CD4-positive, alpha-beta T cell treated with Interleukin-4 for 4 hours (primary cell): ENCODE results near the gene SLC25A51.

Source experiments
- DNase-seq: peaks from one replicate; pipeline ENCODE4 v3.0.0-alpha.2; 2020

Gene SLC25A51

GRCh38 chr9:37936376-37936775, 32.4 kb upstream of the SLC25A51 start:
- no peak for DNase-seq

- no peak for DNase-seq
These were observed 31.2 kb upstream of the SLC25A51 start for GRCh38 chr9:37935096-37935495.

GRCh38 chr9:37931592-37931991, 27.7 kb upstream of the SLC25A51 start:
- no peak for DNase-seq

GRCh38 chr9:37929441-37929895, 25.5 kb upstream of the SLC25A51 start:
- no peak for DNase-seq

- no peak for DNase-seq
These were observed 24.9 kb upstream of the SLC25A51 start for GRCh38 chr9:37928552-37929430.

- DNase-seq = no peak
These were observed 23.9 kb upstream of the SLC25A51 start for GRCh38 chr9:37927601-37928551.

- no peak for DNase-seq
These were observed 23.2 kb upstream of the SLC25A51 start for GRCh38 chr9:37927132-37927531.

GRCh38 chr9:37926737-37927118, 22.8 kb upstream of the SLC25A51 start:
- no peak for DNase-seq

GRCh38 chr9:37925786-37926736, 22.1 kb upstream of the SLC25A51 start:
- DNase-seq = no peak

- no peak for DNase-seq
These were observed 21.1 kb upstream of the SLC25A51 start for GRCh38 chr9:37925006-37925405.

- DNase-seq = no peak
These were observed 20.6 kb upstream of the SLC25A51 start for GRCh38 chr9:37924538-37924937.

- no peak for DNase-seq
These were observed 20.0 kb upstream of the SLC25A51 start for GRCh38 chr9:37923796-37924427.

- no peak for DNase-seq
These were observed 19.3 kb upstream of the SLC25A51 start for GRCh38 chr9:37923118-37923795.

GRCh38 chr9:37922363-37923117, 18.6 kb upstream of the SLC25A51 start:
- no peak for DNase-seq

GRCh38 chr9:37921546-37922300, 17.8 kb upstream of the SLC25A51 start:
- no peak for DNase-seq

- no peak for DNase-seq
These were observed 17.2 kb upstream of the SLC25A51 start for GRCh38 chr9:37921168-37921510.

GRCh38 chr9:37920471-37921167, 16.7 kb upstream of the SLC25A51 start:
- DNase-seq = no peak

- DNase-seq = no peak
These were observed 16.0 kb upstream of the SLC25A51 start for GRCh38 chr9:37919956-37920335.

GRCh38 chr9:37919246-37919955, 15.5 kb upstream of the SLC25A51 start:
- no peak for DNase-seq
